ENCODE measurements around the gene ZNF433. TPM values are rescaled to one million over a fixed set of nuclear protein-coding genes. Genes with fewer than 3 reads are reported as not detected.

ZNF433 gene
- total and polyA plus RNA-seq, 2 donors (not counting 3 experiments of a cell fraction or from before 2014, with no cell fraction given), result 1.8 to 2.1 TPM

GRCh38 chr19:12075538-12076139 is 40.2 kb upstream of the ZNF433 start:
- ChIA-PET POLR2A (no interaction called here), CTCF (no interaction called here)
- Histone ChIP-seq H4K20me1 (replicated peaks; ENCODE audit: control insufficient read depth, extremely low read depth, insufficient read depth, low read length) (no peaks in the 10 kb centered on the region), H3K4me3 (replicated peaks in 1 of 3; ENCODE audit: insufficient read depth in 1 of 3, low read depth in 1 of 3, low read length in 3 of 3) (no peak overlapping the region), H3K9ac (replicated peaks; ENCODE audit: extremely low read depth, insufficient read depth, low read length) (no peak overlapping the region), H3K27ac (ENCODE audit: insufficient read depth, low read depth, low read length) (no peak overlapping the region), H3K4me1 (ENCODE audit: control insufficient read depth, extremely low read depth, insufficient read depth, low read length) (no peaks in the 10 kb centered on the region), H3K79me2 (ENCODE audit: control insufficient read depth, insufficient read depth, low read length) (no peaks in the 10 kb centered on the region), H3K9me3 (replicated peaks; ENCODE audit: control insufficient read depth, insufficient read depth, low read length) (peaks cover 8% of the 10 kb centered on the region), H3K9me1 (replicated peaks; ENCODE audit: control insufficient read depth, extremely low read depth, insufficient read depth, low read length) (no peaks in the 10 kb centered on the region), H3K36me3 (ENCODE audit: control insufficient read depth in 2 of 2, extremely low read depth in 1 of 2, insufficient read depth in 2 of 2, low read length in 2 of 2) (peaks cover 6 to 7% of the 10 kb centered on the region in 2 experiments), H2AFZ (ENCODE audit: low read depth, low read length) (no peak overlapping the region), H3K27me3 (ENCODE audit: control insufficient read depth in 2 of 2, insufficient read depth in 2 of 2, low read length in 2 of 2) (no peaks in the 10 kb centered on the region), H3K4me2 (ENCODE audit: insufficient read depth, low read length) (no peak overlapping the region)
- no peak for TF ChIP-seq MYC (IDR thresholded peaks at IDR 0.05; ENCODE audit: low read depth, low read length)
- no peak for TF ChIP-seq JUN (IDR thresholded peaks at IDR 0.05; ENCODE audit: borderline replicate concordance, insufficient read depth, insufficient read length, low read depth)
- no peak for TF ChIP-seq GATA2 (IDR thresholded peaks at IDR 0.05; ENCODE audit: insufficient read depth, insufficient read length, low read depth, low read length)
- TF ChIP-seq MAX (IDR thresholded peaks at IDR 0.05; ENCODE audit: insufficient read depth, insufficient read length), result no peak
- no peak for TF ChIP-seq POLR2AphosphoS5 (IDR thresholded peaks at IDR 0.05; ENCODE audit: insufficient read depth, low read depth, low read length)
- TF ChIP-seq POLR2A (IDR thresholded peaks at IDR 0.05; ENCODE audit: low read depth, low read length), result no peak
- no peak for TF ChIP-seq EZH2 (IDR thresholded peaks at IDR 0.05; ENCODE audit: borderline replicate concordance, low read depth, low read length, severe bottlenecking)
- no peak for TF ChIP-seq FOS (IDR thresholded peaks at IDR 0.05; ENCODE audit: borderline replicate concordance, insufficient read depth, low read length)
- TF ChIP-seq CTCF (IDR thresholded peaks at IDR 0.05; ENCODE audit: extremely low read depth in 1 of 2, insufficient read depth in 1 of 2, low read depth in 1 of 2, low read length in 2 of 2), result no peak
- no peak for DNase-seq (ENCODE audit: low read depth, low spot score)
- no TSS peak for BruUV-seq (replicated peaks)
- dilution Hi-C loops (cut with MboI; ENCODE audit: extremely low pct_ligation_motif_present, low sequenced_read_pairs) (no loop called here), intact Hi-C loops (cut with micrococcal nuclease) (no loop called here)
- FAIRE-seq, result no peak
